Measurements from ENCODE around the gene MTMR3. TPM values are rescaled to one million over a fixed set of nuclear protein-coding genes. Genes with fewer than 3 reads are reported as not detected.

MTMR3 gene
- total and polyA plus RNA-seq, 5 experiments from 2014 or later: 13.4 to 68.7 (median 20.9) TPM

GRCh38 chr22:29985912-29986311 is 102.9 kb downstream of the MTMR3 start:
- peaks cover 0 to 71% (median 13%) of the 10 kb centered on the region in 3 donors for H3K36me3 Mint-ChIP-seq
- peak overlapping the region in 2 of 10 donors; percentile 4 to 11 for H3K27ac Mint-ChIP-seq
- POLR2A ChIA-PET: interaction anchor here (0.6 kb wide), 1 partner anchor 1878 kb away, joined by 4 read pairs; no protein-coding TSS in a partner anchor

GRCh38 chr22:29987137-29987536 is 104.2 kb downstream of the MTMR3 start:
- no peak for ATAC-seq
- POLR2A ChIA-PET: no interaction called here
- Mint-ChIP-seq H3K4me3 (no peak overlapping the region), H3K4me1 (peaks cover 0 to 5% (median 0%) of the 10 kb centered on the region in 4 donors), H3K9me3 (no peaks in the 10 kb centered on the region), H3K36me3 (peaks cover 0 to 73% (median 18%) of the 10 kb centered on the region in 3 donors), H3K27me3 (no peaks in the 10 kb centered on the region), H3K27ac (peak overlapping the region in 2 of 10 donors; percentile 57 to 76)
- DNase-seq: no peak

More at GRCh38 chr22:29985912-29986311, 102.9 kb downstream of the MTMR3 start:
- ATAC-seq: no peak
- H3K27me3 Mint-ChIP-seq: no peaks in the 10 kb centered on the region
- no peak for DNase-seq
- H3K9me3 Mint-ChIP-seq: no peaks in the 10 kb centered on the region
- no peak overlapping the region for H3K4me3 Mint-ChIP-seq
- peaks cover 0 to 5% (median 0%) of the 10 kb centered on the region in 4 donors for H3K4me1 Mint-ChIP-seq

- H3K27ac Mint-ChIP-seq: no peak overlapping the region
- POLR2A ChIA-PET: no interaction called here
- no peak overlapping the region for H3K4me3 Mint-ChIP-seq
- no peaks in the 10 kb centered on the region for H3K27me3 Mint-ChIP-seq
- no peaks in the 10 kb centered on the region for H3K9me3 Mint-ChIP-seq
- DNase-seq: no peak
- ATAC-seq: no peak
- peaks cover 0 to 80% (median 18%) of the 10 kb centered on the region in 3 donors for H3K36me3 Mint-ChIP-seq
- peaks cover 0 to 5% (median 0%) of the 10 kb centered on the region in 4 donors for H3K4me1 Mint-ChIP-seq
These were observed 105.7 kb downstream of the MTMR3 start for GRCh38 chr22:29988719-29989118.

- Mint-ChIP-seq H3K36me3 (peaks cover 0 to 81% (median 19%) of the 10 kb centered on the region in 3 donors), H3K27ac (peak overlapping the region in 1 of 10 donors; percentile 17), H3K27me3 (no peaks in the 10 kb centered on the region), H3K9me3 (no peaks in the 10 kb centered on the region), H3K4me1 (peaks cover 0 to 5% (median 2%) of the 10 kb centered on the region in 4 donors), H3K4me3 (no peak overlapping the region)
- ATAC-seq (no peak), DNase-seq (no peak)
- POLR2A ChIA-PET: no interaction called here
These were observed 106.5 kb downstream of the MTMR3 start for GRCh38 chr22:29989446-29989845.

GRCh38 chr22:29992341-29993275 is 109.6 kb downstream of the MTMR3 start:
- H3K9me3 Mint-ChIP-seq: no peaks in the 10 kb centered on the region

DNA sequence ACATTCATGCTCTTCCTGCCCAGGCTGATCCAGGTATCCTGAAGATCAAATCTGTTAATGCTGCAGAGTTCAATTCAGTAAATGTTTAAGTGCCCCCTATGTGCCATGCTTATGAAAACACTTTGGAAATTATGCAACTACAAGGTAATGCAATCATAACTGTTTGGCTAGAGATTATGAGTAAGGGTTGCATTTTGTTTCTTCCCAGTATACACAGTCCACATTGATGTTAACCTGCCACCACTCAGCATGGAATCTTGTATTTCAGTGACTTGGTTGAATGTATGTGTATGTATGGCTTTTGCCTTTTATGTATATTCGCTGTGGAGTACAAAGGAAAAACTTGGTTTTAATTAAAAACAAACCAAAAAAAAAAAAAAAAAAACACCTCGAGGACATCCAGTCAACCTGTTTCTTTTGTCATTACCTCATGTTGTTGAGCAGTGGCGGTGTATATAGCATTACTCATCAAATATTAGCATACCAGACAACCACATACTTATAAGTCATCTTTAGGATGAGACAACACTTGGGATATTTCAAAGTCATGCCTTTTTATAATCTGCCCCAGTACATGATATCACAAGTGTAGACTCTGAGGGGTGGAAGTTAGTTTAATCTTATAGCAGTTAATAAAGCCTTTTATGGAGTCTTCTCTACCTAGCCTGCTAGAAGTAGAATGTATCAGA is 111.2 kb downstream of the MTMR3 start:
- H3K4me3 Mint-ChIP-seq: no peak overlapping the region
- peak overlapping the region in 4 of 10 donors; percentile 11 to 55 (median 22) for H3K27ac Mint-ChIP-seq
- H3K27me3 Mint-ChIP-seq: no peaks in the 10 kb centered on the region
- ATAC-seq: no peak
- H3K4me1 Mint-ChIP-seq: peaks cover 0 to 5% (median 3%) of the 10 kb centered on the region in 4 donors
- no peak for DNase-seq
- H3K9me3 Mint-ChIP-seq: no peaks in the 10 kb centered on the region
- POLR2A ChIA-PET: no interaction called here
- peaks cover 0 to 74% (median 20%) of the 10 kb centered on the region in 3 donors for H3K36me3 Mint-ChIP-seq

More at GRCh38 chr22:29992341-29993275, 109.6 kb downstream of the MTMR3 start:
- H3K4me1 Mint-ChIP-seq: peaks cover 0 to 5% (median 3%) of the 10 kb centered on the region in 4 donors
- no peak overlapping the region for H3K4me3 Mint-ChIP-seq
- no peaks in the 10 kb centered on the region for H3K27me3 Mint-ChIP-seq
- H3K36me3 Mint-ChIP-seq: peaks cover 0 to 82% (median 18%) of the 10 kb centered on the region in 3 donors
- POLR2A ChIA-PET: no interaction called here
- peak overlapping the region in 1 of 10 donors; percentile 15 for H3K27ac Mint-ChIP-seq
- ATAC-seq (no peak), DNase-seq (no peak)

- Mint-ChIP-seq H3K36me3 (peaks cover 0 to 73% (median 16%) of the 10 kb centered on the region in 3 donors), H3K9me3 (no peaks in the 10 kb centered on the region), H3K4me3 (peak overlapping the region in 1 of 10 donors; percentile 2), H3K27me3 (no peaks in the 10 kb centered on the region), H3K4me1 (peaks cover 0 to 5% (median 3%) of the 10 kb centered on the region in 4 donors), H3K27ac (peak overlapping the region in 9 of 10 donors; percentile 15 to 86 (median 51))
- ATAC-seq: no peak
- POLR2A ChIA-PET: no interaction called here
- DNase-seq: no peak
These were observed 112.0 kb downstream of the MTMR3 start for GRCh38 chr22:29994943-29995342.

GRCh38 chr22:29997107-29997506 is 114.1 kb downstream of the MTMR3 start:
- ATAC-seq (no peak), DNase-seq (no peak)
- Mint-ChIP-seq H3K9me3 (no peaks in the 10 kb centered on the region), H3K27me3 (no peaks in the 10 kb centered on the region), H3K36me3 (peaks cover 0 to 77% (median 7%) of the 10 kb centered on the region in 3 donors), H3K27ac (peak overlapping the region in 3 of 10 donors; percentile 17 to 51 (median 29)), H3K4me1 (peaks cover 0 to 5% (median 4%) of the 10 kb centered on the region in 4 donors), H3K4me3 (no peak overlapping the region)
- POLR2A ChIA-PET: no interaction called here

DNA sequence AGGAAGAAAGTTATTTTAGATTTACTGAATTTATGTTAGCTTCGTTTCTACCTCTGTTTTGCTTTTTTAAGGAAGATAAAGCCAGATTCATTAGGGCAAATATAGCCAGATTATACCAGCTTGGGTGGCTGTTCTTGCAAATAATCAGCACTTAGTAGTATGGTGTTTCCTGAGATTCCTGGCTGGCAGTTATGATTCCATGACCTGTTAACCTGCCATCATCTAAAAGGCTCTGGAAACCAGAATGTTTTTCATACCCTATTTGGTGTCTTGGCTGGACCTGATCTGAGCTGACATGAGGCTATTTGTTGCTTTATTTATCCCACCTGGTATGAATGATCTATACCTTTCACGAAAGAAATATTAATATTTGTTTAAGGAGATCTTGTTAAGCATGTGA is 114.5 kb downstream of the MTMR3 start:
- no peak overlapping the region for H3K4me3 Mint-ChIP-seq
- POLR2A ChIA-PET: no interaction called here
- no peak for DNase-seq
- H3K27ac Mint-ChIP-seq: peak overlapping the region in 4 of 10 donors; percentile 11 to 69 (median 25)
- peaks cover 0 to 5% (median 4%) of the 10 kb centered on the region in 4 donors for H3K4me1 Mint-ChIP-seq
- H3K27me3 Mint-ChIP-seq: no peaks in the 10 kb centered on the region
- ATAC-seq: no peak
- no peaks in the 10 kb centered on the region for H3K9me3 Mint-ChIP-seq
- peaks cover 0 to 77% (median 7%) of the 10 kb centered on the region in 3 donors for H3K36me3 Mint-ChIP-seq

DNA sequence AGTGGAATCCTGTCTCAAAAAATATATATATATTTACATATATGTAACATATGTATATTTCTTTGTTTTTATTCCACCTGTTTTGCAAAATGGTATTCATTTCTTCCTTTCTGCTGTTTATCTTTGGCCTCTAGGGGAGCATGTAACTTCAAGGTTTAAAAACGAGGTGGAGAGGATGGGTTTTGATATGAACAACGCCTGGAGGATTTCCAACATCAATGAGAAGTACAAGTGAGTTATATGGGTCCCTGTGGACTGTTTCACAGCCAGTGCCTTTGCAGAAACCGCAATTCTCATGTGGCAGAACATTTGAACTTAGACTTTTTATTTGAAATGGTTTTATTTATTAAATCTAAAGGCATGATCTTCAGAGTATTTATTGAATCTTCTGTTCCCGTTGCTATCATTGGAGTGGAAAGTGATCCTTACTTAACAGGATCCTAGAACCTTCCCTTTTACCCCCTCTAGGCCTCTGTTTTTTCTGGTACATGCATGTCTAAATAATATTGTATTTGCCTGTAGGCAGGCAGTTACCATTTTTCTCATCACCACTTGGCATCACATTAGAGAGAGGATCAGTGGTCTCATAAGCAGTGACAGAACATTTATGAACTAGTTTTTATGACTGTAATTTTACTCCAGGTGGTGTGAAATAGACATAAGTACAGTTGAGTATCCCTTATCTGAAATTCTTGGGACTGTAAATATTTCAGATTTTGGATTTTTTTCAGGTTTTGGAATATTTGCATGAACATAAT is 115.8 kb downstream of the MTMR3 start:
- DNase-seq: no peak
- ATAC-seq: no peak
- Mint-ChIP-seq H3K27me3 (no peaks in the 10 kb centered on the region), H3K9me3 (no peaks in the 10 kb centered on the region), H3K4me1 (peaks cover 0 to 9% (median 4%) of the 10 kb centered on the region in 4 donors), H3K4me3 (no peak overlapping the region), H3K36me3 (peaks cover 0 to 76% (median 7%) of the 10 kb centered on the region in 3 donors), H3K27ac (peak overlapping the region in 2 of 10 donors; percentile 69 to 84)
- POLR2A ChIA-PET: no interaction called here

GRCh38 chr22:30000566-30000965 is 117.6 kb downstream of the MTMR3 start:
- H3K4me3 Mint-ChIP-seq: no peak overlapping the region
- peaks cover 0 to 67% (median 4%) of the 10 kb centered on the region in 3 donors for H3K36me3 Mint-ChIP-seq
- no peak for DNase-seq

DNA sequence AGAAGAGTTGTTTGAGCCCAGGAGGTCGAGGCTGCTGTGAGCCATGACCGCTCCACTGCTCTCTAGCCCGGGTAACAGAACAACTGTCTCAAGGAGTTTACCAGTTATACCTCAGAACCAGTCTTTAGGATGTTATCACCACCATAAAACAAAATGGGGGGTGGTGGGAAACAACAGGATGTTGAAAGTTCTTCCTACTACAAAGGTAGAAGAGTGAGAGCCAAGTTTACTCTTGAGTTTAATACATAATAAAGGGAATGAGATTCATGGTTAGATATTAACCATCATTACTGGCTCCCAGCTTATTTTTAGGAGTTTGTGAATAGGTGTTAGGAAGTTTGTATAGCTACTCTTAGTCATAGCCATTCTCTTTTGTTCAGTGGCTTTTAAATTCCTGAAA is 118.5 kb downstream of the MTMR3 start:
- no peak for ATAC-seq
- H3K4me3 Mint-ChIP-seq: no peak overlapping the region
- H3K36me3 Mint-ChIP-seq: peaks cover 0 to 59% (median 4%) of the 10 kb centered on the region in 3 donors
- H3K9me3 Mint-ChIP-seq: no peaks in the 10 kb centered on the region
- DNase-seq: no peak
- peak overlapping the region in 6 of 10 donors; percentile 28 to 74 (median 53) for H3K27ac Mint-ChIP-seq
- H3K27me3 Mint-ChIP-seq: no peaks in the 10 kb centered on the region
- peaks cover 0 to 6% (median under 1%) of the 10 kb centered on the region in 4 donors for H3K4me1 Mint-ChIP-seq
- POLR2A ChIA-PET: no interaction called here

More at GRCh38 chr22:30000566-30000965, 117.6 kb downstream of the MTMR3 start:
- H3K27me3 Mint-ChIP-seq: no peaks in the 10 kb centered on the region
- peaks cover 0 to 6% (median under 1%) of the 10 kb centered on the region in 4 donors for H3K4me1 Mint-ChIP-seq
- H3K27ac Mint-ChIP-seq: peak overlapping the region in 4 of 10 donors; percentile 22 to 72 (median 46)
- ATAC-seq: no peak
- H3K9me3 Mint-ChIP-seq: no peaks in the 10 kb centered on the region
- POLR2A ChIA-PET: no interaction called here
